VCaP (cell line): Measurements from ENCODE around the gene DIRAS1.

ENCODE experiments used
- H3K27ac ChIP-seq: fragments of 450-650 bp; 2 replicates; pipeline ENCODE4 v1.5.1; 2017
- CTCF ChIP-seq: fragments of 450-650 bp; conservative IDR thresholded peaks from 2 replicates; pipeline ENCODE4 v1.5.1; 2017; ENCODE audit warnings: mild to moderate bottlenecking, moderate library complexity

Gene DIRAS1

GRCh38 chr19:2765376-2765775 lies 44.2 kb upstream of the DIRAS1 start:
- TF ChIP-seq CTCF: no peak
- H3K27ac ChIP-seq: no peak overlapping the region

- H3K27ac ChIP-seq: no peak overlapping the region
- TF ChIP-seq CTCF: no peak
Measured at GRCh38 chr19:2764945-2765344, 43.8 kb upstream of the DIRAS1 start.

- no peak overlapping the region for H3K27ac ChIP-seq
- no peak for TF ChIP-seq CTCF
Measured at GRCh38 chr19:2763687-2764086, 42.5 kb upstream of the DIRAS1 start.

- TF ChIP-seq CTCF: no peak
- H3K27ac ChIP-seq: no peak overlapping the region
Measured at GRCh38 chr19:2762783-2763496, 41.8 kb upstream of the DIRAS1 start.

- TF ChIP-seq CTCF: no peak
- H3K27ac ChIP-seq: no peak overlapping the region
Measured at GRCh38 chr19:2761876-2762782, 41.0 kb upstream of the DIRAS1 start.

GRCh38 chr19:2761309-2761677 lies 40.1 kb upstream of the DIRAS1 start:
- no peak for TF ChIP-seq CTCF
- H3K27ac ChIP-seq: no peak overlapping the region

GRCh38 chr19:2759965-2760364 lies 38.8 kb upstream of the DIRAS1 start:
- TF ChIP-seq CTCF: no peak
- no peak overlapping the region for H3K27ac ChIP-seq
